Endothelial cell of umbilical vein (primary cell): ENCODE measurements around the gene AKAP12. TPM values are rescaled to one million over a fixed set of nuclear protein-coding genes. Genes with fewer than 3 reads are reported as not detected.
A peak's percentile ranks its signal among the peaks of the same experiment; 100 is the strongest.

Experiments
- BruUV-seq: library from RNA; stranded (reverse); fragments of 400-500 nt; replicated peaks from 2 replicates; lab custom pipeline; 2021; lab: Mats Ljungman, UMichigan
- CTCF ChIA-PET: fragments of 300-600, 350-600 bp; sonication (Branson Sonifier 250); formaldehyde crosslinking; loops from one replicate; lab custom pipeline; 2021; ENCODE audit warnings: antibody characterized with exemption, inconsistent platforms; lab: Charles Lee
- POLR2A ChIA-PET: fragments of 300-600, 350-600 bp; sonication (Branson Sonifier 250); formaldehyde crosslinking; loops from one replicate; lab custom pipeline; 2021; ENCODE audit warnings: antibody characterized with exemption, inconsistent platforms; lab: Charles Lee
- DNase-seq: peaks from one replicate; pipeline ENCODE4 v3.0.0-alpha.2; 2011; ENCODE audit warnings: low read depth, low spot score
- FAIRE-seq: peaks from 2 replicates; lab custom pipeline; 2011; peaks lifted over from hg19 to GRCh38; lab: Jason Lieb, UNC
- H2AFZ ChIP-seq: 2 replicates; pipeline ENCODE4 v1.6.0; 2012; ENCODE audit warnings: low read depth, low read length, control low read depth, inconsistent platforms
- H3K27ac ChIP-seq: 2 replicates; pipeline ENCODE4 v1.5.1; 2011; ENCODE audit warnings: low read depth, mild to moderate bottlenecking, control low read depth, low read length, moderate library complexity; ENCODE audit not compliant: insufficient read depth
- H3K27me3 ChIP-seq, 2 experiments: 2 replicates each; pipeline versions ENCODE4 v1.6.0 to v1.6.1; 2011; ENCODE audit warnings: low read length in 2 of 2, mixed read lengths in 1 of 2; ENCODE audit not compliant: control insufficient read depth in 2 of 2, insufficient read depth in 2 of 2
- H3K36me3 ChIP-seq, 2 experiments: 2 replicates in 1 of 2; 3 replicates in 1 of 2; pipeline ENCODE4 v1.5.1; 2011; ENCODE audit warnings: low read length in 2 of 2, mild to moderate bottlenecking in 1 of 2, moderate library complexity in 1 of 2; ENCODE audit not compliant: control insufficient read depth in 2 of 2, insufficient read depth in 2 of 2; ENCODE audit errors: extremely low read depth in 1 of 2
- H3K4me1 ChIP-seq: 3 replicates; pipeline ENCODE4 v1.5.1; 2011; ENCODE audit warnings: mild to moderate bottlenecking, low read length; ENCODE audit not compliant: control insufficient read depth, insufficient read depth; ENCODE audit errors: extremely low read depth
- H3K4me2 ChIP-seq: 2 replicates; pipeline ENCODE4 v1.6.1; 2011; ENCODE audit warnings: low read length, control low read depth, mixed read lengths; ENCODE audit not compliant: insufficient read depth
- H3K4me3 ChIP-seq, 3 experiments: fragments of 200-600 bp in 1 of 3; sonication (generic), shearing (Covaris generic) in 1 of 3; replicated peaks in 1 of 3; 2 replicates each; pipeline ENCODE4 v1.5.1; 2011 to 2016; ENCODE audit warnings: control low read depth in 3 of 3, low read length in 3 of 3, mild to moderate bottlenecking in 2 of 3, inconsistent platforms in 1 of 3, low read depth in 1 of 3, moderate library complexity in 1 of 3; ENCODE audit not compliant: insufficient read depth in 1 of 3
- H3K79me2 ChIP-seq: 2 replicates; pipeline ENCODE4 v1.6.0; 2012; ENCODE audit warnings: low read length, inconsistent platforms; ENCODE audit not compliant: control insufficient read depth, insufficient read depth
- H3K9ac ChIP-seq: replicated peaks from 2 replicates; pipeline ENCODE3; 2011; ENCODE audit warnings: low read length, control low read depth; ENCODE audit not compliant: insufficient read depth; ENCODE audit errors: extremely low read depth
- H3K9me1 ChIP-seq: replicated peaks from 3 replicates; pipeline ENCODE4 v1.6.0; 2011; ENCODE audit warnings: mild to moderate bottlenecking, low read length; ENCODE audit not compliant: control insufficient read depth, insufficient read depth; ENCODE audit errors: extremely low read depth
- H3K9me3 ChIP-seq: replicated peaks from 2 replicates; pipeline ENCODE4 v1.5.1; 2012; ENCODE audit warnings: low read length, inconsistent platforms; ENCODE audit not compliant: control insufficient read depth, insufficient read depth
- H4K20me1 ChIP-seq: replicated peaks from 2 replicates; pipeline ENCODE3; 2011; ENCODE audit warnings: mild to moderate bottlenecking, low read length; ENCODE audit not compliant: control insufficient read depth, insufficient read depth; ENCODE audit errors: extremely low read depth
- CTCF ChIP-seq, 2 donors: IDR thresholded peaks; 1 replicate in 1 of 2; 2 replicates in 1 of 2; pipeline ENCODE4 v1.5.1; 2011; ENCODE audit warnings: low read length in 2 of 2, mild to moderate bottlenecking in 2 of 2, moderate library complexity in 2 of 2, control low read depth in 1 of 2, inconsistent platforms in 1 of 2, low read depth in 1 of 2; ENCODE audit not compliant: insufficient read depth in 1 of 2; ENCODE audit errors: extremely low read depth in 1 of 2
- EZH2 ChIP-seq: IDR thresholded peaks from 2 replicates; pipeline ENCODE4 v1.6.1; 2012; ENCODE audit warnings: borderline replicate concordance, low read depth, mild to moderate bottlenecking, moderate library complexity, low read length, inconsistent platforms; ENCODE audit not compliant: severe bottlenecking
- FOS ChIP-seq: IDR thresholded peaks from 2 replicates; pipeline ENCODE4 v1.6.1; 2011; ENCODE audit warnings: mild to moderate bottlenecking, low read length, moderate library complexity, borderline replicate concordance; ENCODE audit not compliant: insufficient read depth
- GATA2 ChIP-seq: IDR thresholded peaks from 2 replicates; pipeline ENCODE4 v1.7.0; 2011; ENCODE audit warnings: low read depth, mild to moderate bottlenecking, moderate library complexity, mixed read lengths, low read length; ENCODE audit not compliant: insufficient read length, insufficient read depth
- JUN ChIP-seq: IDR thresholded peaks from 2 replicates; pipeline ENCODE4 v1.6.1; 2011; ENCODE audit warnings: borderline replicate concordance, low read depth; ENCODE audit not compliant: insufficient read length, insufficient read depth
- MAX ChIP-seq: IDR thresholded peaks from 2 replicates; pipeline ENCODE4 v1.6.1; 2011; ENCODE audit not compliant: insufficient read depth, insufficient read length
- MYC ChIP-seq: IDR thresholded peaks from one replicate; pipeline ENCODE4 v1.6.1; 2011; ENCODE audit warnings: mild to moderate bottlenecking, low read depth, low read length
- POLR2A ChIP-seq: IDR thresholded peaks from 2 replicates; pipeline ENCODE4 v1.6.1; 2012; ENCODE audit warnings: low read depth, mild to moderate bottlenecking, control low read depth, low read length
- POLR2AphosphoS5 ChIP-seq: IDR thresholded peaks from 2 replicates; pipeline ENCODE4 v1.6.1; 2012; ENCODE audit warnings: low read depth, mild to moderate bottlenecking, control low read depth, low read length, moderate library complexity; ENCODE audit not compliant: insufficient read depth
- dilution Hi-C: fragments of 300-500 bp; cut with MboI; formaldehyde crosslinking; loops from one replicate; pipeline ENCODE4 v1.15.0; 2019; ENCODE audit warnings: low sequenced_read_pairs; ENCODE audit not compliant: extremely low pct_ligation_motif_present
- intact Hi-C: fragments of 100-400 bp; cut with micrococcal nuclease; formaldehyde crosslinking; loops from one replicate; pipeline ENCODE4 v1.10.0; 2022
- polyA plus RNA-seq, 4 experiments: library from polyadenylated mRNA; depleted of rRNA in 3 of 4; stranded (reverse) in 3 of 4; unstranded in 1 of 4; fragments of >200 nt; gene quantifications; 2 replicates each; pipeline versions ENCODE4 v1.2.1 to v1.2.3, GENCODE V29; 2011 to 2012; ENCODE audit warnings: missing spikeins in 1 of 4
- total RNA-seq: library from RNA; stranded (reverse); gene quantifications from 2 replicates; pipeline ENCODE4 v1.2.3, GENCODE V29; 2021

The AKAP12 gene
- total and polyA plus RNA-seq, 2 donors (not counting 3 experiments of a cell fraction or from before 2014, with no cell fraction given), result 46.9 to 340 TPM

- no peaks in the 10 kb centered on the region for H4K20me1 ChIP-seq
- H3K9me1 ChIP-seq, result no peaks in the 10 kb centered on the region
- intact Hi-C loops, result no loop called here
- TF ChIP-seq EZH2 (no peak), POLR2A (no peak), FOS (peak; percentile 41), MYC (no peak), POLR2AphosphoS5 (no peak), JUN (peak; percentile 22), CTCF (IDR thresholded peaks at IDR 0.05; ENCODE audit: extremely low read depth in 1 of 2, insufficient read depth in 1 of 2, low read depth in 1 of 2, low read length in 2 of 2) (no peak), GATA2 (no peak), MAX (no peak)
- H3K9ac ChIP-seq, result no peak overlapping the region
- dilution Hi-C loops, result no loop called here
- H3K4me1 ChIP-seq, result no peaks in the 10 kb centered on the region
- DNase-seq, result peak; percentile 49
- BruUV-seq, result no TSS peak
- CTCF ChIA-PET, result interaction anchor here (0.7 to 3.5 kb wide), 6 partner anchors 12 to 425 kb away, joined by 3 to 13 read pairs (median 6); no protein-coding TSS in a partner anchor
- H3K4me2 ChIP-seq, result no peak overlapping the region
- no peaks in the 10 kb centered on the region for H3K9me3 ChIP-seq
- no peaks in the 10 kb centered on the region for H3K27me3 ChIP-seq
- peaks cover 16% of the 10 kb centered on the region for H3K79me2 ChIP-seq
- peaks cover 0 to 2% of the 10 kb centered on the region in 2 experiments for H3K36me3 ChIP-seq
- POLR2A ChIA-PET, result no interaction called here
- H3K4me3 ChIP-seq, result no peak overlapping the region
- H3K27ac ChIP-seq, result no peak overlapping the region
- FAIRE-seq, result peak; percentile 74
- H2AFZ ChIP-seq, result no peak overlapping the region
Observed at GRCh38 chr6:151317103-151317994, 77.6 kb downstream of the AKAP12 start.
